Putamen (tissue), 1 donor: ENCODE results near the gene YPEL1.

Experiments used
- DNase-seq: peaks from one replicate; pipeline ENCODE4 v3.0.0-alpha.2; 2016; ENCODE audit warnings: low spot score

The YPEL1 gene, protein sequence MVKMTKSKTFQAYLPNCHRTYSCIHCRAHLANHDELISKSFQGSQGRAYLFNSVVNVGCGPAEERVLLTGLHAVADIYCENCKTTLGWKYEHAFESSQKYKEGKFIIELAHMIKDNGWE

DNA sequence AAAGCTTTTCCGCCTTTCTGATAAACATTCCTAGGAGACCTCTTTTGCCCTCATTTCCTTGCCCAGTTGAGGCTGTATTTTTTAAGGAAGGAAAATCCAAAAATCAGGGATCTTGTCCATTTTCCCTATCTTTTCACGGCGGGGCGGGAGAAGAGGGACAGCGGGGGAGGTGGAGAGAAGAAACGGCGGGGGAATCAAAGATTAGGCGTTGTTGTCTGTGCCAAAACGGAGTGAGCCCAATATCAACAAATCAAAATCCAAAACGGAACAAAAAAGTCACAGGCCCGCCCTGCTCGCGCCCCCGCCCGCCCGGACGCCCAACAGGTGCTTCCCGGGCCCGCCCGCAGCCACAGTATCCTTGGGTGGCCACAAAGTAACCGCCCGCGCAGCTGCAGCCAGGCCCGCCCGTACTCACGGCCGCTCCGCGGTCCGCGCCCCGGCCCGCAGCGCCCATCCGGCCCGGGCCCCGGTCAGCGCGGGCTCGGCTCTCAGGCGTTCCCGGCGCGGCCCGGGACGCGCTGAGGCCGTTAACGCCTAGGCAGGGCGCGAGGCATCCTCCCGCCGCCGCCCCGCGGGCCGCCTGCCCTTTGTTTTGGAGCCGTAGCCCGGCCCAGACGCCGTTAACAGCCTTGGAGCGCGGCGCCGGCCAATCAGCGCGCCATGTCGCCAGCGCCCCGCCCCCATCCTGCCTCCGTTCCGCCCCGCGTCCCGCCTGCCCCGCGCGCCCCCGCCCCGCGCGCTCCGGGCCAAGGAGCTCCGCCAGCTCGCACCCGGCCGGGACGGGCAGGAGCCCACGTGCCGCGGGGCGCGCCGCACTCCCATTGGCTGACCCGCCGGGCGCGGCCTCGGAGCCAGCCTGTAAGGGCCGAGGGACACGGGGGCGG is at the start of gene YPEL1:
Gene YPEL1 (minus strand): TSS at position 595 of the 884 bp plus-strand sequence. CDS start 25,050 bp downstream, outside the sequence.
- DNase-seq = peak; percentile 99

DNA sequence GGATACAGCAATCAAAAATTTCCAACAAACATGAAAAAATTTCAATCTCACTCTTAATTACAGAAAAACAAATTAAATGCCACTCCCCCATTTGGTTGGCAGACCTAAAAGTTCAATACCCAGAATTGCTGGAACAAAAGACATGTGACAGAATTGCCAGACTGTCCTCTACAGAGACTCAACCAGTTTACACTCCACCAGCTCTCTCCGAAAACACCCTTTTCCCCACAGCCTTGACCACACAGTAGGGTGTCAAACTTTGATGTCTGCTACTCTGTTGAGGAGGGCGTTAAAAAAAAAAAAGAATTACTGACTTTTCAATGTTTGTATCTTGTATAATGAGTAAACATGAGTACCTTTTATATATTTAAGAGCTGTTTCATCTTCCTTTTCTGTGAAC is 44.7 kb upstream of the YPEL1 start:
- DNase-seq = no peak

GRCh38 chr22:21779444-21779843 is 43.9 kb upstream of the YPEL1 start:
- no peak for DNase-seq

GRCh38 chr22:21778705-21779363 is 43.2 kb upstream of the YPEL1 start:
- no peak for DNase-seq

GRCh38 chr22:21771631-21771976 is 36.0 kb upstream of the YPEL1 start:
- no peak for DNase-seq

DNA sequence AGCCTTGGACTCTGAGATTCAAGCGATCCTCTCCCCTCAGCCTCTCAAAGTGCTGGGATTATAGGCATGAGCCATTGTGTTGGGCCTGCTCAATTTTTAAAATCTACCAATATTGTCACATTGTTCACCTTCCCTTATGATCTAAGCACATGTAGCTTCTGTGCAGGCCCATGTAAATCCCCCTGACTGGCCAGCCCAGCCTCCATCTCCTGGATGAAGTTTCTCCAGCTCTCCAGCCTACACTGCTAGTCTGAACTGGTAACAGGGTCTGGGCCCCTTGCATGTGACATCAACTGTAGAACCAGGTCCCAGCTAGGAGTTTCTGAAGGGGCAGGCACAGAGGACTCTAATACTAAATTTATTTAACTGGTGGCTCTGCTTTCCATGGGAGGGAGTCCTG is 32.8 kb upstream of the YPEL1 start:
- DNase-seq = no peak

DNA sequence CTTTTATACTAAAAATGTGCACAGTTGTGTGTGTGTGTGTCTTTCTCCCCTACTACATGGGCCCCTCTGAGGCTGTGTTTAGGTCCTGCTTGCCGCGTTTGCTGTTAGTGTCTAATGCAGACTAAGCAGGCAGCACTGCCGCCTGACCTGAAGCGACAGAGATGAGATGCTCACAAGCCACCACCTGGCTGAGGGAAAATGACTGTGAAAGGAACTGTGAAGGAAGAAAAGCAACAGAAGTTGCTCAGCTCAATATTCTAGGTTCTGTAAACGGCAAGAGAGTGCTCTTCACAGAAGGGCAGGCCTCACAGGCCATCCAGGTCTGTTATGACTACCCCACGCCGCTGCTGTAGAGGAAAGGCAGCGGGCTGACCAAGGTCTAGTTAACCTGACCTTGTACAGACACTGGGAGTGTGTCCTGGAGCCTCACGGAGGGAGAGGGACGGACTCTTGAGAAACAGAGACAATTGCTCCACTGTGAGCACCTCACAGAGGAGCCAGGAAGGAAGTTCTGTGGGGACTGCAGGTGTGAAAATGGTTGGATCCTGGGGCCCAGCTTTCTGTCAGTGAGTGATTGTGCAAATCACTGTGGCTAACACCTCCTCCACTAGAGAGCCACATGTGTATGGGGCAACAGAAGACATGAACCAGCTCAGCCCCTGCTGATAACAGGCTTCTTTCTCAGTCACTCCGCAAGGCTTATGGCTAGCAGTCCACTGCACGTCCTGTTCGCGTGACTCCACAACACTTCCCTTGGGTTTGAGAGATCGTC is 31.3 kb upstream of the YPEL1 start:
- DNase-seq = no peak

DNA sequence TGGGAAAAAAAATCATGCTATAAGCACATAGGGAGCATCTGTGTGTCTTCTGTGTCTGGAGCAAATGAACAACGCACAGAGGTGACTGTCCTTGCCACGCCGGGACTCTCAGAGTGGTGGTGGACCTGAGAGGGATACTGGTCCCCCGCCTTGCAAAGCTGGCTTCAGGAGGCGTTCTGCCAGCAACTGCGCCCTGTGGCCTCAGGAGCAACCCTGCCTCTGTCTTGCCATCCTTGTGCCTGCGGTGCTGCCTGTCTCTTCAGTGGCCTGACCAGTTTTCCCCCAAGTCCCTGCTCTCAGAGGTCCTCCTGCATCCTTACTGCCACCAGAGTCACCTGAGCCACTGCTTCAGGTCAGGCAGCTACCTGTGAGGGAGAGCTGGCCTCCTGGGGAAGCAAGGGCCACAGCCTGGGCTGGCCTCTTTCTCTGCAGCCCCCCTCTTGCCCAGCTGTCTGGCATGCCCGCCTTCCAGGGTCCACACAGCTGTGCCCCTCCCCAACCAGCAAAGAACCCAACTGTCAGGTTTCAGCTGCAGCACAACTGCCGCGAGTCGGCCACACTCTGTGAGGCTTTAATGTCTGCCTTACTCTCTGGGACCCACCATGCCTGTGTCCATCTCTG is 30.4 kb upstream of the YPEL1 start:
- no peak for DNase-seq

DNA sequence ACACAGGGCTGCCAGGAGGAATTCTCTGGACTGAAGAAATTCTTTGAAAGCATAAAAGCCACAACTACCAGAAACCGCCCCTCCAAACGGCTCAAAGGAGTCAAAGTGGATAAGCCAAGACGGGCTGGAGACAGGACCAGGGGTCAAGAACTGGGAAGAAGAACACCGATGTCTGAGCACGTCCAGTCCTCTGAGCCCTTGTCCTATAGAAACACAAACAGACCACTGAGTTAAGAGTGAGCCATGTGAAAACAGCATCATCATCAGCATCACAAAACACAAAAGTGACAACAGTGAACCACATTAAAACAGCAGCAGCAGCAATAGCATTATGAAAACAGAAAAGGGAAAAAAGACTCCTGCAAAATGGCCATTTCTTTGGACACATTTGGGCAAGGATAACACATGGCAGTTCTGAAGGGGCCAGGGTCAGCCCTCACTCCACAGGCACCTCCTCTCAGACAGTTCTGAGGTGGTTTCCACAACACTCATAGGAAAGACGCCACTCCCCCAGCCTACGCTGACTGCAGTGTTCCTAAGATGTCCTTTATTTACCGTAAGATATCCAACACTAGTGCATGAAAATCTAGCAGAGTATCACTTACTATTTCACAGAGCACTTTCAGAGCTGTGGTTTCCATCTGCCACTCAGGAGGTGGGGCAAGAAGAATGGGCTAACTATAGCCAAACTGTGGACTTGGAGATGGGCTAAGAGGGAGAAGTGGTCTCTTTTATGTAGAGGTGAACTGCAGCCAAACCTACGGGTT is 28.6 kb upstream of the YPEL1 start:
- no peak for DNase-seq

- DNase-seq = peak; percentile 61
Measured at GRCh38 chr22:21762712-21763581, 27.4 kb upstream of the YPEL1 start.

DNA sequence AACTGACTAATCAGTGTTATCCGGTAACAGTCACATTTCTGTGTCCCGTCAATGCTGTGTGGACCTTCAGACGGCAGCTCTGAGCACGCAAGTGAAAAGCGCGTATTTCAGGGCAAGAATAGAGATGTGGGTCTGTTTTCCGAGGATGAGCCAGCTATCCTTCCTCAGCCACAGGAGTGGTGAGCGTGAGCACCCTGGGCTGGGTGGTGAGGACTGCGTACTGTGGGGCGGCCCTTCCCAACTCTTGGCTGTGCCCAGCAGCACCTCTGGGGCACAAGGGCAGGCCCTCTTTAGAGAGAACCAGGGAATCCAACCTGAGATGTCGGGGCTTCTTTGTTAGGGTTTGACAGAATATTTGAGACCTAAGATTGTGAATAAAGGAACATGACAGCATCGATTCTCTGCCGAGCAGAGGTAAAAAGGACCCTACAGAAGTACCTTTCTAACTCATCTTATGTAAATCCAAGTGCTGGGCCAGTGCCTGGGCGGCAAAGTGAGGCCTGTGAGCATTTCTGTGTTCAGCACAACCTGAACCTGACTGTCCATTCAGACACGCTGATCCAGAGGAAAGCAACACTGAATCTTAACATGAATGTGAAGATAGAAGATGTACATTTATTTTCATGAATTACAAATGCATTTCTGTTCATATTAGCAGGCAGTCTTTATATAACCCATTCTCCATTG is 26.5 kb upstream of the YPEL1 start:
- no peak for DNase-seq

- DNase-seq = no peak
Measured at GRCh38 chr22:21761086-21761485, 25.5 kb upstream of the YPEL1 start.

DNA sequence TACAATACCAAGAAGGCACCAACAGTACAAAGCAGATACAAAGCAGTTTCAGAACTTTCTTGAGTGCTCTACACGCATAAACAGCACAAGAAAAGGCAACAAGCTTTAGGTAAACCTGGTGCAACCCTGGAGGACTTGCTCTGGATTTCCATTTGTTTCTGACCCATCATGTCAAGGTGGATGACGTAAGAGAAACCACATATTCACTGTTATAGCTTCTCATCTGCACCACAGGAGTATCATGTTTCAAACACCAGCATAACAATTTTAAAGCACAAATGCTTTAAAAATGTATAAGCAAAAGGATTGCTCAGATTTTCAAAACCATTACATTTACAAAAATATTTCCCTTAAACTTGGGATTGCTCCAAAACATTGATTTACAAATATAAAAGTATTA is 25.0 kb upstream of the YPEL1 start:
- no peak for DNase-seq

DNA sequence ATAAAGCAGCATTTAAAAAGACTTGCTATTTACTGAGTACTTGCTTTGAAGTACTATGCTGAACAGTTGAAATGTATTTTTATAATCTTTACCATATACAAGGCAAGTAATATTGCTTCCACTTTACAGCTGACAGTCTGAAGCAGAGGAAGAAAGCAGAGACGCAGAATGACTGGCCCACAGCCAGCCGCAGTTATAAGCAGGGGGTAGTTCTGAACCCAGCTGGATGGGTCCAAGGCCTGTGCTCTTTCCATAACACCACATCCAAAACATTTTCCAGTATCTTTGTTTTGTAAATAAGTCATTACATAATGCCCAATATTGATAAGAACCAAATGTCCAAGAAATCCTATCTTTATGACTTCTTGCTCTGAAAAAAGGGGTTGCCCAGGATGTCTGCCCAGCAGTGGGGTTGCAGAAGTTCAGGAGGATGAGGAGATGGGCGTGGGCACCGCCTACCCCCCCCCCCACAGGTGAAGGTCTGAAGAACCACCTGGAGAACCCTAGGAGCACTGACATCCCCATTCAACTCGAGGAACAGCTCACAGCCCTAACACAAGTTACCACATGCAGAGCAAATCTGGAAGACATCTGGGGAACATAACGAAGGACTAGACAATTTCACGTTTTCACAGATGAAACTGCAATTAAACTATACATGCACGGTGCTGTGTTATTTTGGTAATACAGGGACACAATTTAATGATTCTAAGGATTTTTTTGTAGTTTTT is 24.2 kb upstream of the YPEL1 start:
- no peak for DNase-seq

- no peak for DNase-seq
Measured at GRCh38 chr22:21759093-21759492, 23.5 kb upstream of the YPEL1 start.

- DNase-seq = no peak
Measured at GRCh38 chr22:21758091-21758864, 22.7 kb upstream of the YPEL1 start.

DNA sequence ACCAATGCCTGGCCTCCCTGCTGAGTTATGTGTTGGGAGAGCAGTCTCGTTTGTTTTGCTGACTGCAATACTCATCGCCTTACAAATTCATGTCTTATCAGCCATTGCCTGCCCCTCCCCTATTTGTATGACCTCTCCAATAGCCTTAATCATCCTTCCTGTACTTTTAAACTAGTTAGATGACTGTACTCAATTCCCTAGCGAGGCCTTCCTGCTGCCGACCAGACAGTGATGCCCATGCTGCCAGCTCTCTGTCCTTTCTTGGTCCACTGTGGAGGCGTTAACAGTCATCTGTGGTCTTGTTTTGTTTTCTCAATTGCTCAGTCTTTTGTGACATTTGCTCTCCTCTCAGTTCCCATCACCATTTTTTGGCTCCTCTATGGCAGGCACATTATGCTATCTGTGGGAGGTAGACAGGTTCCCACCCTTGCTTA is 20.3 kb upstream of the YPEL1 start:
- DNase-seq = no peak

GRCh38 chr22:21754523-21754922 is 18.9 kb upstream of the YPEL1 start:
- DNase-seq = peak; percentile 46
